Measurements from ENCODE around the gene ZNF335.

ZNF335 gene

GRCh38 chr20:45971675-45972499 lies at the start of gene ZNF335:
ZNF335 (minus strand) TSS chr20:45972203; CDS start chr20:45971410, 793 bp downstream.
- Histone ChIP-seq H3K9me2 (ENCODE audit: low read depth, low read length) (no peaks in the 10 kb centered on the region), H4K20me1 (ENCODE audit: insufficient read depth, low read length) (no peaks in the 10 kb centered on the region), H3K4me2 (ENCODE audit: low read length) (peak within 1 kb of the TSS; percentile 66), H3K4me3 (ENCODE audit: low read depth, low read length, poor library complexity, severe bottlenecking) (peak within 1 kb of the TSS; percentile 81), H3K4me1 (ENCODE audit: insufficient read depth, low read length, severe bottlenecking) (peaks cover 22% of the 10 kb centered on the region), H3K9me3 (ENCODE audit: low read length) (no peaks in the 10 kb centered on the region), H3K27me3 (ENCODE audit: insufficient read depth, low read length) (no peaks in the 10 kb centered on the region), H3K9ac (ENCODE audit: low read length) (peak within 1 kb of the TSS; percentile 96), H3K36me3 (ENCODE audit: insufficient read depth, low read length) (peaks cover 28% of the 10 kb centered on the region), H3K79me2 (ENCODE audit: insufficient read depth, low read length) (peaks cover 16% of the 10 kb centered on the region), H3K27ac (ENCODE audit: low read depth, low read length, poor library complexity, severe bottlenecking) (peak within 1 kb of the TSS; percentile 98), H2AFZ (ENCODE audit: low read length) (peak within 1 kb of the TSS; percentile 71; the same call in 1 of the 2 replicates), H3F3A (ENCODE audit: insufficient read depth, low read length) (no peaks in the 10 kb centered on the region)
- no peak for TF ChIP-seq EZH2 (IDR thresholded peaks at IDR 0.05; ENCODE audit: borderline replicate concordance, low read length)
- TF ChIP-seq CTCF (IDR thresholded peaks at IDR 0.05; ENCODE audit: low read length), result no peak

- Histone ChIP-seq H3K79me2 (ENCODE audit: insufficient read depth, low read length) (no peaks in the 10 kb centered on the region), H3K4me3 (ENCODE audit: low read depth, low read length, poor library complexity, severe bottlenecking) (no peak overlapping the region), H3K27ac (ENCODE audit: low read depth, low read length, poor library complexity, severe bottlenecking) (no peak overlapping the region), H2AFZ (ENCODE audit: low read length) (no peak overlapping the region), H3K4me2 (ENCODE audit: low read length) (no peak overlapping the region), H4K20me1 (ENCODE audit: insufficient read depth, low read length) (no peaks in the 10 kb centered on the region), H3F3A (ENCODE audit: insufficient read depth, low read length) (no peaks in the 10 kb centered on the region), H3K9ac (ENCODE audit: low read length) (no peak overlapping the region), H3K27me3 (ENCODE audit: insufficient read depth, low read length) (peaks cover 4% of the 10 kb centered on the region), H3K9me2 (ENCODE audit: low read depth, low read length) (no peaks in the 10 kb centered on the region), H3K4me1 (ENCODE audit: insufficient read depth, low read length, severe bottlenecking) (peaks cover 9% of the 10 kb centered on the region), H3K36me3 (ENCODE audit: insufficient read depth, low read length) (no peaks in the 10 kb centered on the region), H3K9me3 (ENCODE audit: low read length) (no peaks in the 10 kb centered on the region; the same call in 1 of the 2 replicates)
- TF ChIP-seq EZH2 (IDR thresholded peaks at IDR 0.05; ENCODE audit: borderline replicate concordance, low read length) (no peak), CTCF (IDR thresholded peaks at IDR 0.05; ENCODE audit: low read length) (no peak)
These were observed 48.6 kb upstream of the ZNF335 start for GRCh38 chr20:46020555-46020954.

GRCh38 chr20:46018611-46019010 lies 46.6 kb upstream of the ZNF335 start:
- Histone ChIP-seq H3K27ac (ENCODE audit: low read depth, low read length, poor library complexity, severe bottlenecking) (no peak overlapping the region), H3K36me3 (ENCODE audit: insufficient read depth, low read length) (no peaks in the 10 kb centered on the region), H3K9ac (ENCODE audit: low read length) (no peak overlapping the region), H3F3A (ENCODE audit: insufficient read depth, low read length) (no peaks in the 10 kb centered on the region), H4K20me1 (ENCODE audit: insufficient read depth, low read length) (no peaks in the 10 kb centered on the region), H3K4me3 (ENCODE audit: low read depth, low read length, poor library complexity, severe bottlenecking) (no peak overlapping the region), H3K4me2 (ENCODE audit: low read length) (no peak overlapping the region), H3K9me2 (ENCODE audit: low read depth, low read length) (no peaks in the 10 kb centered on the region), H3K79me2 (ENCODE audit: insufficient read depth, low read length) (no peaks in the 10 kb centered on the region), H2AFZ (ENCODE audit: low read length) (no peak overlapping the region), H3K4me1 (ENCODE audit: insufficient read depth, low read length, severe bottlenecking) (peaks cover 17% of the 10 kb centered on the region), H3K9me3 (ENCODE audit: low read length) (no peaks in the 10 kb centered on the region; the same call in 1 of the 2 replicates), H3K27me3 (ENCODE audit: insufficient read depth, low read length) (peaks cover 4% of the 10 kb centered on the region)
- no peak for TF ChIP-seq EZH2 (IDR thresholded peaks at IDR 0.05; ENCODE audit: borderline replicate concordance, low read length)
- no peak for TF ChIP-seq CTCF (IDR thresholded peaks at IDR 0.05; ENCODE audit: low read length)

All from OCI-LY1 (cell line).